Activated T-helper 2 cell treated with anti-CD3 and anti-CD28 coated beads, Interferon-gamma antibody, Interleukin-2, Interleukin-4, amounts not matched to agents 10 μg/mL and 5 μg/mL and 100 μg/mL, durations not matched to agents 14 hours and 24 hours and 36 hours (primary cell): Measurements from ENCODE around the gene ZNF496. TPM values are rescaled to one million over a fixed set of nuclear protein-coding genes. Genes with fewer than 3 reads are reported as not detected.

Source experiments
- DNase-seq: peaks from one replicate; pipeline ENCODE4 v3.0.0; 2021; ENCODE audit warnings: low spot score
- H3K27ac Mint-ChIP-seq: one replicate; pipeline ENCODE4 v1.8.0; 2021; ENCODE audit warnings: mixed read lengths
- H3K27me3 Mint-ChIP-seq: one replicate; pipeline ENCODE4 v1.8.0; 2021; ENCODE audit warnings: low read depth, mixed read lengths
- H3K36me3 Mint-ChIP-seq: one replicate; pipeline ENCODE4 v1.8.0; 2021; ENCODE audit warnings: low read depth, mixed read lengths
- H3K4me1 Mint-ChIP-seq: one replicate; pipeline ENCODE4 v1.8.0; 2021; ENCODE audit warnings: low read depth, mixed read lengths
- H3K4me3 Mint-ChIP-seq: one replicate; pipeline ENCODE4 v1.8.0; 2021; ENCODE audit warnings: low read depth, mild to moderate bottlenecking, moderate library complexity, mixed read lengths
- H3K9me3 Mint-ChIP-seq: one replicate; pipeline ENCODE4 v1.8.0; 2021; ENCODE audit warnings: mixed read lengths
- intact Hi-C: fragments of 100-400 bp; cut with micrococcal nuclease; formaldehyde crosslinking; loops from one replicate; pipeline ENCODE4 v1.15.1; 2023
- total RNA-seq: library from RNA; stranded (reverse); gene quantifications from 2 replicates; pipeline ENCODE4 v1.2.3, GENCODE V29; 2022

Gene ZNF496
- total RNA-seq, 1 donor from 2014 or later: 19.2 TPM

GRCh38 chr1:247352175-247352574 is 20.5 kb upstream of the ZNF496 start:
- peaks cover 3% of the 10 kb centered on the region for H3K27me3 Mint-ChIP-seq
- H3K4me1 Mint-ChIP-seq: no peaks in the 10 kb centered on the region
- intact Hi-C loops: no loop called here
- no peak overlapping the region for H3K27ac Mint-ChIP-seq
- peaks cover 3% of the 10 kb centered on the region for H3K9me3 Mint-ChIP-seq
- no peak for DNase-seq
- H3K4me3 Mint-ChIP-seq: no peak overlapping the region
- no peaks in the 10 kb centered on the region for H3K36me3 Mint-ChIP-seq

GRCh38 chr1:247350587-247350986 is 18.9 kb upstream of the ZNF496 start:
- intact Hi-C loops: no loop called here
- no peaks in the 10 kb centered on the region for H3K36me3 Mint-ChIP-seq
- DNase-seq: no peak
- H3K27ac Mint-ChIP-seq: no peak overlapping the region
- H3K4me1 Mint-ChIP-seq: no peaks in the 10 kb centered on the region
- no peak overlapping the region for H3K4me3 Mint-ChIP-seq
- peaks cover 3% of the 10 kb centered on the region for H3K9me3 Mint-ChIP-seq
- H3K27me3 Mint-ChIP-seq: peaks cover under 1% of the 10 kb centered on the region

- Mint-ChIP-seq H3K27ac (no peak overlapping the region), H3K36me3 (no peaks in the 10 kb centered on the region), H3K4me1 (peaks cover 4% of the 10 kb centered on the region), H3K27me3 (no peaks in the 10 kb centered on the region), H3K9me3 (peaks cover 3% of the 10 kb centered on the region), H3K4me3 (no peak overlapping the region)
- DNase-seq: no peak
- intact Hi-C loops: no loop called here
These were observed 16.0 kb upstream of the ZNF496 start for GRCh38 chr1:247347477-247348222.

GRCh38 chr1:247345881-247346280 is 14.2 kb upstream of the ZNF496 start:
- Mint-ChIP-seq H3K4me1 (peaks cover 7% of the 10 kb centered on the region), H3K9me3 (peaks cover 3% of the 10 kb centered on the region), H3K27ac (no peak overlapping the region), H3K36me3 (no peaks in the 10 kb centered on the region), H3K27me3 (no peaks in the 10 kb centered on the region), H3K4me3 (no peak overlapping the region)
- intact Hi-C loops: no loop called here
- no peak for DNase-seq

- peaks cover 7% of the 10 kb centered on the region for H3K4me1 Mint-ChIP-seq
- intact Hi-C loops: no loop called here
- no peak overlapping the region for H3K27ac Mint-ChIP-seq
- no peak overlapping the region for H3K4me3 Mint-ChIP-seq
- H3K9me3 Mint-ChIP-seq: no peaks in the 10 kb centered on the region
- no peak for DNase-seq
- H3K27me3 Mint-ChIP-seq: no peaks in the 10 kb centered on the region
- H3K36me3 Mint-ChIP-seq: no peaks in the 10 kb centered on the region
These were observed 12.1 kb upstream of the ZNF496 start for GRCh38 chr1:247343801-247344200.

DNA sequence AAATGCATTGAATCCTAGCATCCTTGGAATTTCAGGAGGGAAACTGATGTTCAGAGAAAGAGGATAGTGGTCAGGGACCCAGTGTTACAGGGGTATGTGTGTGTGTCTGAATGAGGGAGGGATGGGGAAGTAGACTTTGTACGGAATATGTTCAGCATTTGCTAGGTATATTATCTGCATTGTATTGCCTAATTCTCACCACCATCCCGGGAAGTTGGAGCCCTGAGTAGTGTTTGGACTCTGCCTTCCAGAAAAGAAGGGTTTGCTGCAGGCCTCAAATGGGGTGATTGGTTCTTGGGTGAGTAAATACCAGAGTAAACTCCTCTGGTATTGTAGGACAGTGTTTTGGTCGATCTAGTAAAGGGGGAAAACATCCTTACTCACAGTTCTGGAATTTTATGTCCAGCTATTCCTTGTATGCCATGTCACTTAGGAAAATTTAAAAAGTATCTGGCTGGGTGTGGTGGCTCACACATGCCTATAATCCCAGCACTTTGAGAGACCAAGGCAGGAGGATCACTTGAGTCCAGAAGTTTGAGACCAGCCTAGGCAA is 7.1 kb upstream of the ZNF496 start:
- no peaks in the 10 kb centered on the region for H3K9me3 Mint-ChIP-seq
- H3K27me3 Mint-ChIP-seq: no peaks in the 10 kb centered on the region
- intact Hi-C loops: loop anchor here (10.0 kb wide), 1 partner anchor 234 kb away; the partner anchor contains the start of gene ZNF669
- peaks cover 6% of the 10 kb centered on the region for H3K36me3 Mint-ChIP-seq
- H3K4me1 Mint-ChIP-seq: peaks cover 23% of the 10 kb centered on the region
- no peak overlapping the region for H3K27ac Mint-ChIP-seq
- no peak for DNase-seq
- H3K4me3 Mint-ChIP-seq: no peak overlapping the region

DNA sequence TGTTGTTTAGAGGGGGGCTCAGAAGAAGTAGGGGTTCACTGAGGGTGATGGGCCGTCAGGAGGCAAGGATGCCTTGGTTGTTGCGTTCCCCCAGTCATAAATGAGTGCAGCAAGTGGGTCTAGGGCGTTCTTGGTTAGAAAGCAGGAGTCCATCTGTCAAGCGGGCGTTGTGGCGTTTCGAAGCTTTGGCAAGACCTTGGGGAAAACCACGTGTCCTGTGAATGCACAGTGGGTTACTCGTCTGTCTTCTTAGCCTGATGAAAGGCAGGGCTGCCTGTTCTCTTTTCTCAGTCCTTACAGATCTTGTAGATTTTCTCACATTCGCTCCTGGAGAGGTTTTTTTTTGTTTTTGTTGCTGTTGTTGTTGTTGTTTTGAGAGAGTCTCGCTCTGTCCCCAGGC is 6.3 kb upstream of the ZNF496 start:
- Mint-ChIP-seq H3K9me3 (no peaks in the 10 kb centered on the region), H3K27ac (no peak overlapping the region), H3K36me3 (peaks cover 10% of the 10 kb centered on the region), H3K27me3 (no peaks in the 10 kb centered on the region), H3K4me3 (no peak overlapping the region), H3K4me1 (peaks cover 24% of the 10 kb centered on the region)
- intact Hi-C loops: loop anchor here (10.0 kb wide), 1 partner anchor 233 kb away; the partner anchor contains the start of gene ZNF669
- no peak for DNase-seq

- Mint-ChIP-seq H3K4me1 (peaks cover 21% of the 10 kb centered on the region), H3K36me3 (peaks cover 13% of the 10 kb centered on the region), H3K4me3 (no peak overlapping the region), H3K27ac (no peak overlapping the region), H3K27me3 (no peaks in the 10 kb centered on the region), H3K9me3 (no peaks in the 10 kb centered on the region)
- DNase-seq: no peak
- intact Hi-C loops: loop anchor here (10.0 kb wide), 1 partner anchor 232 kb away; the partner anchor contains the start of gene ZNF669
These were observed 5.6 kb upstream of the ZNF496 start for GRCh38 chr1:247337250-247337746.

DNA sequence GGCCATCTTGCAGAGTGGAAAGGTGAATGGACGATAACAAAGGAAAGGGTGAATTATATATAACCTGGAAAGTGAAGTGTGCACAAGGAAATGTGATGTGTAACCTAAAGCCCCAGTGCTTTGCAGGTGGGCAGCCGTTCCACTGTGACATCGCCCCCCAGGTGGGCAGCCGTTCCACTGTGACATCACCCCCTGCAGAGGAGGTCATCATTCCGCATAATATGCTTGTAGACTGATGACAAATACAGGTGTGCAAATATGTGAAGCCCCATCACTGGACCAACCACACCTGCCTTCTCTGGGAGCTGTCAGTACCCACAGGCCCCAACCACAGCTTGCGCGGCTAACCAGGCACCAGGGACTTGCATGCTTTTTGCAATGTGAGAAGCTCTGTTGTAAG is 4.7 kb upstream of the ZNF496 start:
- no peaks in the 10 kb centered on the region for H3K9me3 Mint-ChIP-seq
- no peak overlapping the region for H3K27ac Mint-ChIP-seq
- DNase-seq: no peak
- peaks cover 21% of the 10 kb centered on the region for H3K4me1 Mint-ChIP-seq
- H3K36me3 Mint-ChIP-seq: peaks cover 13% of the 10 kb centered on the region
- intact Hi-C loops: loop anchor here (10.0 kb wide), 1 partner anchor 232 kb away; the partner anchor contains the start of gene ZNF669
- H3K4me3 Mint-ChIP-seq: no peak overlapping the region
- H3K27me3 Mint-ChIP-seq: no peaks in the 10 kb centered on the region

GRCh38 chr1:247335882-247336281 is 4.2 kb upstream of the ZNF496 start:
- no peaks in the 10 kb centered on the region for H3K27me3 Mint-ChIP-seq
- DNase-seq: no peak
- H3K27ac Mint-ChIP-seq: no peak overlapping the region
- no peak overlapping the region for H3K4me3 Mint-ChIP-seq
- no peaks in the 10 kb centered on the region for H3K9me3 Mint-ChIP-seq
- H3K4me1 Mint-ChIP-seq: peaks cover 21% of the 10 kb centered on the region
- intact Hi-C loops: loop anchor here (10.0 kb wide), 1 partner anchor 231 kb away; the partner anchor contains the start of gene ZNF669
- peaks cover 13% of the 10 kb centered on the region for H3K36me3 Mint-ChIP-seq

- Mint-ChIP-seq H3K4me1 (peaks cover 28% of the 10 kb centered on the region), H3K9me3 (no peaks in the 10 kb centered on the region), H3K27me3 (no peaks in the 10 kb centered on the region), H3K36me3 (peaks cover 22% of the 10 kb centered on the region), H3K27ac (no peak overlapping the region), H3K4me3 (no peak overlapping the region)
- DNase-seq: no peak
- intact Hi-C loops: loop anchor here (5.0 to 10.0 kb wide), 3 partner anchors 38 to 230 kb away; partner anchors contain the start of gene ZNF669
These were observed 2.9 kb upstream of the ZNF496 start for GRCh38 chr1:247334378-247335133.

DNA sequence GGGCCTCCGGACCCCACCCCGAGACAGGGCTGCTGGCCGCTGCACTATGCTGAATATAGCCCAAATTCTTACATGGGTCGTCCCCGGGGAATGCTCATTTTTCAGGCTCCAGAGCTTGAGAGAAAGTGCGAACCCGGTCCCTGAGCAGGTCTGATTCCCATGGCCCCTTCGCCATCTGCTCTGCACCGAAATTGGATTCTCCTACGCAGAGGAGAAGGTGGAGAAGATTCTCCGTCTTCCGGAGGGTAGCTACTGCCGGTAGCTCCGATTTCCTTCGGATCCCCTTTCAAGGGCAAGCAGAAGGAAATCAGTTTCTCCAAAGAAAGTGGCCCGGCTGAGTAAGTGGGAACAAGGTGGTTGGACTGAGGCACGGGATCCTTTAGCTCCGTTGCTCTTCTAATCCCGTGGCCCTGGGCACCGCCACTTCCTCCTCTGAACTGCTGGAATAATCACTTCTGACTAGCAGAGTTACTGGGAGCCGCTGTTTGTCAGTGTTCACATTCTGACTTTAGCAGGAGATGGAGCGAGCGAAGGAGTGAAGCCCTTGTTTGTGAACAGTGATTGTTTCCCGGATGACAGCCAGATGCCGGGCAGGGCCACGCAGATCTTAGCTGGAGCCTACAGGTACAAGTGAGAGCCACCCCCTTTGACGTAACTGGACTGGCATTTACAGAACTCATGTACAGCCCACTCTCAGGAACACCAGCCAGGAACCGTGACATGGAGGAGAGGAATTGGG is 1.1 kb upstream of the ZNF496 start:
- H3K36me3 Mint-ChIP-seq: peaks cover 36% of the 10 kb centered on the region
- no peak overlapping the region for H3K27ac Mint-ChIP-seq
- no peak for DNase-seq
- H3K9me3 Mint-ChIP-seq: no peaks in the 10 kb centered on the region
- no peaks in the 10 kb centered on the region for H3K27me3 Mint-ChIP-seq
- intact Hi-C loops: loop anchor here (5.0 to 10.0 kb wide), 3 partner anchors 40 to 228 kb away; partner anchors contain the start of gene ZNF669
- peak overlapping the region; percentile 73 for H3K4me3 Mint-ChIP-seq
- peaks cover 28% of the 10 kb centered on the region for H3K4me1 Mint-ChIP-seq
